Aorta (tissue), 5 donors: ENCODE data around the gene BIRC2. TPM values are rescaled to one million over a fixed set of nuclear protein-coding genes. Genes with fewer than 3 reads are reported as not detected.
"Not testable (repeated sequence)": the region's sequence is repeated elsewhere in the genome, so short reads cannot be mapped to it uniquely, and the experiment has no call there.

Source experiments
- ATAC-seq: fragments of 200-7000 bp; cut with Tn5 transposase; one replicate; pipeline ENCODE4 v1.9.1; 2022; ENCODE audit warnings: moderate library complexity; ENCODE audit not compliant: low FRiP score
- DNase-seq, 2 donors: peaks; one replicate each; pipeline ENCODE4 v3.0.0-alpha.2; 2020
- H3K27ac ChIP-seq, 2 donors: one replicate each; pipeline ENCODE4 v1.5.1; 2013; ENCODE audit warnings: low read length in 2 of 2, mild to moderate bottlenecking in 2 of 2, moderate library complexity in 2 of 2, control low read depth in 1 of 2, inconsistent platforms in 1 of 2, low read depth in 1 of 2
- H3K27me3 ChIP-seq, 2 donors: one replicate each; pipeline ENCODE4 v1.6.1; 2013; ENCODE audit warnings: control low read depth in 1 of 2, low read length in 1 of 2, mild to moderate bottlenecking in 1 of 2, moderate library complexity in 1 of 2; ENCODE audit not compliant: insufficient read depth in 2 of 2, control insufficient read depth in 1 of 2
- H3K36me3 ChIP-seq, 2 donors: one replicate each; pipeline ENCODE4 v1.6.1; 2013; ENCODE audit warnings: control low read depth in 1 of 2, low read length in 1 of 2, mild to moderate bottlenecking in 1 of 2; ENCODE audit not compliant: insufficient read depth in 2 of 2, control insufficient read depth in 1 of 2
- H3K4me1 ChIP-seq, 2 donors: one replicate each; pipeline ENCODE4 v1.6.1; 2013; ENCODE audit warnings: low read length in 2 of 2, control low read depth in 1 of 2, mild to moderate bottlenecking in 1 of 2, moderate library complexity in 1 of 2; ENCODE audit not compliant: insufficient read depth in 2 of 2, control insufficient read depth in 1 of 2
- H3K4me3 ChIP-seq, 2 donors: one replicate each; pipeline ENCODE4 v1.5.1; 2013; ENCODE audit warnings: low read length in 2 of 2, control low read depth in 1 of 2, mild to moderate bottlenecking in 1 of 2
- H3K9me3 ChIP-seq: one replicate; pipeline ENCODE4 v1.6.1; 2013; ENCODE audit warnings: mild to moderate bottlenecking, low read length; ENCODE audit not compliant: control insufficient read depth
- WGBS, 2 donors: extraction: QIAGEN DNeasy Blood & Tissue Kit; methylation state at CpG; one replicate each; pipeline ENCODE4 v1.1.7; 2013; 5-methylcytosine and 5-hydroxymethylcytosine counted together
- intact Hi-C, 2 donors: fragments of 100-400 bp; cut with DNase I; formaldehyde crosslinking; loops; one replicate each; pipeline versions ENCODE4 v1.14.2 to v1.15.0; 2022
- long read RNA-seq, 2 donors: library from polyadenylated mRNA; unstranded; transcript quantifications; one replicate each; pipeline ENCODE4 v2.0.0, GENCODE V29; 2020 to 2021
- polyA plus RNA-seq, 2 donors: library from polyadenylated mRNA; stranded (reverse); fragments of 200-250 nt; gene quantifications; one replicate each; pipeline ENCODE4 v1.2.3, GENCODE V29; 2013
- total RNA-seq, 2 donors: library from RNA; stranded (reverse); fragmentation: NEBNext Ultra II Directional; extraction: Animal tissue kit (Norgen Biotek cat#: 25700); gene quantifications; one replicate each; pipeline ENCODE4 v1.2.1, GENCODE V29; 2021
- donor health status: healthy with polysubstance abuse.
- donor health status: Bipolar disorder and iron deficiency.
- donor health status: DM: no; HTN: no; CAD: no.
- donor health status: DM: no; HTN: no; CAD: no.
- donor health status: DM: yes; HTN: yes; CAD: no.

BIRC2 gene
- total RNA-seq (10 to 100 TPM; 41.1 to 51.2 TPM), polyA plus RNA-seq (10 to 100 TPM; 18.4 to 22.5 TPM)
- long read RNA-seq, donor 1, partial matches to known transcripts, result 10 of 14 reads
- long read RNA-seq, donor 1, other reads (novel, unspliced or antisense), result 4 of 14 reads
- long read RNA-seq, donor 2, full-length matches to known transcripts, result 12 of 20 reads
- long read RNA-seq, donor 2, partial matches to known transcripts, result 3 of 20 reads
- long read RNA-seq, donor 2, other reads (novel, unspliced or antisense), result 5 of 20 reads

GRCh38 chr11:102346748-102347461 is at the start of gene BIRC2:
Gene BIRC2, plus strand, starts transcription at chr11:102347214. Its CDS starts 2,641 bp downstream, at chr11:102349855.
- WGBS, 2 donors, result 0 to 1% methylated on average over 77 of the region's 77 CpGs
- Histone ChIP-seq H3K36me3 (no peaks in the 10 kb centered on the region), H3K27me3 (no peaks in the 10 kb centered on the region), H3K4me1 (peaks cover 0 to 2% of the 10 kb centered on the region in 2 donors), H3K9me3 (no peaks in the 10 kb centered on the region), H3K27ac (peak within 1 kb of the TSS; percentile 82 to 97), H3K4me3 (peak within 1 kb of the TSS; percentile 97 to 100)
- peak; percentile 99 for ATAC-seq
- intact Hi-C loops, result loop anchor here (5.0 to 10.0 kb wide), 2 partner anchors 60 to 148 kb away; no protein-coding TSS in a partner anchor
- peak; percentile 96 to 99 for DNase-seq

GRCh38 chr11:102300837-102301236 is 46.2 kb upstream of the BIRC2 start:
- intact Hi-C loops, H3K4me3 ChIP-seq, H3K36me3 ChIP-seq, DNase-seq, H3K27ac ChIP-seq, H3K27me3 ChIP-seq, ATAC-seq, H3K4me1 ChIP-seq, H3K9me3 ChIP-seq: not testable (repeated sequence)
- WGBS, 2 donors, result 60 to 77% methylated on average over 2 of the region's 2 CpGs

GRCh38 chr11:102302241-102302640 is 44.8 kb upstream of the BIRC2 start:
- H3K36me3 ChIP-seq, result no peaks in the 10 kb centered on the region
- no peaks in the 10 kb centered on the region for H3K4me1 ChIP-seq
- 61 to 97% methylated on average over 1 of the region's 1 CpG for WGBS, 2 donors
- H3K27me3 ChIP-seq, result peaks cover 0 to 3% of the 10 kb centered on the region in 2 donors
- peaks cover 4% of the 10 kb centered on the region for H3K9me3 ChIP-seq
- intact Hi-C loops, result no loop called here
- H3K27ac ChIP-seq, result no peak overlapping the region
- H3K4me3 ChIP-seq, result no peak overlapping the region
- ATAC-seq (no peak), DNase-seq (no peak)

- intact Hi-C loops, result no loop called here
- WGBS, 2 donors, result 95 to 96% methylated on average over 4 of the region's 4 CpGs
- H3K27me3 ChIP-seq, result peaks cover 0 to 3% of the 10 kb centered on the region in 2 donors
- H3K36me3 ChIP-seq, result no peaks in the 10 kb centered on the region
- no peak overlapping the region for H3K4me3 ChIP-seq
- H3K9me3 ChIP-seq, result peaks cover 4% of the 10 kb centered on the region
- DNase-seq, result no peak
- no peak overlapping the region for H3K27ac ChIP-seq
- H3K4me1 ChIP-seq, result no peaks in the 10 kb centered on the region
- no peak for ATAC-seq
These were observed 42.3 kb upstream of the BIRC2 start for GRCh38 chr11:102304686-102305085.

GRCh38 chr11:102305352-102306047 is 41.5 kb upstream of the BIRC2 start:
- Histone ChIP-seq H3K4me1 (no peaks in the 10 kb centered on the region), H3K4me3 (no peak overlapping the region), H3K9me3 (peaks cover 4% of the 10 kb centered on the region), H3K27me3 (peaks cover 0 to 3% of the 10 kb centered on the region in 2 donors), H3K27ac (no peak overlapping the region), H3K36me3 (no peaks in the 10 kb centered on the region)
- 65 to 70% methylated on average over 3 of the region's 3 CpGs for WGBS, 2 donors
- ATAC-seq, result no peak
- DNase-seq, result no peak
- intact Hi-C loops, result no loop called here

- ATAC-seq, result no peak
- Histone ChIP-seq H3K27ac (no peak overlapping the region), H3K36me3 (no peaks in the 10 kb centered on the region), H3K4me3 (no peak overlapping the region), H3K4me1 (no peaks in the 10 kb centered on the region), H3K27me3 (peaks cover 0 to 3% of the 10 kb centered on the region in 2 donors), H3K9me3 (peaks cover 4% of the 10 kb centered on the region)
- no peak for DNase-seq
- intact Hi-C loops, result no loop called here
- 80 to 83% methylated on average over 5 of the region's 5 CpGs for WGBS, 2 donors
These were observed 40.9 kb upstream of the BIRC2 start for GRCh38 chr11:102306048-102306597.

GRCh38 chr11:102306817-102307726 is 39.9 kb upstream of the BIRC2 start:
- Histone ChIP-seq H3K27me3 (peaks cover 0 to 3% of the 10 kb centered on the region in 2 donors), H3K27ac (no peak overlapping the region), H3K4me3 (no peak overlapping the region), H3K4me1 (no peaks in the 10 kb centered on the region), H3K36me3 (no peaks in the 10 kb centered on the region), H3K9me3 (peaks cover 2% of the 10 kb centered on the region)
- intact Hi-C loops, result no loop called here
- DNase-seq, result no peak
- 53 to 57% methylated on average over 9 of the region's 9 CpGs for WGBS, 2 donors
- no peak for ATAC-seq

GRCh38 chr11:102307727-102308038 is 39.3 kb upstream of the BIRC2 start:
- H3K36me3 ChIP-seq, result no peaks in the 10 kb centered on the region
- intact Hi-C loops, result no loop called here
- ATAC-seq, result no peak

More at GRCh38 chr11:102307727-102308038, 39.3 kb upstream of the BIRC2 start:
- H3K4me3 ChIP-seq, result no peak overlapping the region
- peaks cover 0 to 3% of the 10 kb centered on the region in 2 donors for H3K27me3 ChIP-seq
- no peak overlapping the region for H3K27ac ChIP-seq
- no peak for DNase-seq
- H3K4me1 ChIP-seq, result no peaks in the 10 kb centered on the region
- no peaks in the 10 kb centered on the region for H3K9me3 ChIP-seq
